CD4-positive, alpha-beta T cell (primary cell): Measurements from ENCODE around the gene POLR3K. TPM values are rescaled to one million over a fixed set of nuclear protein-coding genes. Genes with fewer than 3 reads are reported as not detected.

ENCODE experiments used
- ATAC-seq: fragments of 200-7000 bp; cut with Tn5 transposase; one replicate; pipeline ENCODE4 v1.10.0; 2022; ENCODE audit warnings: mild to moderate bottlenecking; ENCODE audit not compliant: poor library complexity
- CTCF ChIA-PET: fragments of 350-600 bp; sonication (Branson Sonifier 250); formaldehyde crosslinking; loops from one replicate; lab custom pipeline; 2021; ENCODE audit warnings: antibody characterized with exemption, inconsistent platforms; lab: Charles Lee
- POLR2A ChIA-PET: fragments of 350-600 bp; sonication (Branson Sonifier 250); formaldehyde crosslinking; loops from one replicate; lab custom pipeline; 2021; ENCODE audit warnings: antibody characterized with exemption, inconsistent platforms; lab: Charles Lee
- DNase-seq, 14 experiments: peaks; one replicate each; pipeline ENCODE4 v3.0.0-alpha.2; 2013 to 2020; ENCODE audit warnings: mixed read lengths in 2 of 14
- H3K27ac ChIP-seq, 2 donors: one replicate each; pipeline versions ENCODE4 v1.5.1 to v1.7.0; 2013; ENCODE audit warnings: low read length in 2 of 2, low read depth in 1 of 2, mild to moderate bottlenecking in 1 of 2
- H3K27me3 ChIP-seq, 2 experiments: 1 replicate in 1 of 2; 2 replicates in 1 of 2; pipeline versions ENCODE4 v1.6.1 to v1.7.0; 2013; ENCODE audit warnings: low read length in 2 of 2, control low read depth in 1 of 2, mild to moderate bottlenecking in 1 of 2, moderate library complexity in 1 of 2; ENCODE audit not compliant: insufficient read depth in 2 of 2, control insufficient read depth in 1 of 2
- H3K36me3 ChIP-seq: one replicate; pipeline ENCODE4 v1.6.1; 2013; ENCODE audit warnings: low read length, control low read depth; ENCODE audit not compliant: insufficient read depth
- H3K4me1 ChIP-seq: one replicate; pipeline ENCODE4 v1.6.1; 2013; ENCODE audit warnings: low read length, control low read depth; ENCODE audit not compliant: insufficient read depth
- H3K4me3 ChIP-seq: one replicate; pipeline ENCODE4 v1.5.1; 2013; ENCODE audit warnings: mild to moderate bottlenecking, low read length, moderate library complexity
- H3K9me3 ChIP-seq, 2 experiments: 1 replicate in 1 of 2; 2 replicates in 1 of 2; pipeline versions ENCODE4 v1.6.1 to v1.7.0; 2013; ENCODE audit warnings: low read length in 2 of 2, mild to moderate bottlenecking in 2 of 2, control low read depth in 1 of 2, moderate library complexity in 1 of 2; ENCODE audit not compliant: control insufficient read depth in 1 of 2, insufficient read depth in 1 of 2
- H3K27ac Mint-ChIP-seq: one replicate; pipeline ENCODE4 v1.8.0; 2020; ENCODE audit warnings: mixed read lengths
- H3K27me3 Mint-ChIP-seq: one replicate; pipeline ENCODE4 v1.8.0; 2021; ENCODE audit warnings: mixed read lengths
- H3K36me3 Mint-ChIP-seq: one replicate; pipeline ENCODE4 v1.8.0; 2021; ENCODE audit warnings: low read depth, mixed read lengths
- H3K4me1 Mint-ChIP-seq: one replicate; pipeline ENCODE4 v1.8.0; 2021; ENCODE audit warnings: low read depth, mixed read lengths
- H3K4me3 Mint-ChIP-seq: one replicate; pipeline ENCODE4 v1.8.0; 2020; ENCODE audit warnings: mild to moderate bottlenecking, mixed read lengths
- H3K9me3 Mint-ChIP-seq: one replicate; pipeline ENCODE4 v1.8.0; 2020; ENCODE audit warnings: mixed read lengths
- CTCF ChIP-seq: fragments of 200-600 bp; IDR thresholded peaks from one replicate; pipeline ENCODE4 v1.8.0; 2022; ENCODE audit warnings: antibody characterized with exemption, mild to moderate bottlenecking
- intact Hi-C, 2 experiments: fragments of 100-400 bp; cut with DNase I in 1 of 2; cut with micrococcal nuclease in 1 of 2; formaldehyde crosslinking; loops; one replicate each; pipeline versions ENCODE4 v1.15.1 to v1.9.0; 2023 to 2025; cut with DNase I, micrococcal nuclease
- total RNA-seq, 174 experiments: library from RNA in 2 of 174; stranded (reverse) in 2 of 174; gene quantifications; one replicate each; pipeline ENCODE4 v1.2.3 and lab custom pipeline; 2021 to 2026

The POLR3K gene
- total RNA-seq, 2 experiments from 2014 or later: 4.1 TPM

- Histone ChIP-seq H3K4me3 (no peak overlapping the region), H3K27me3 (no peaks in the 10 kb centered on the region), H3K4me1 (peaks cover 31% of the 10 kb centered on the region), H3K27ac (no peak overlapping the region), H3K36me3 (peaks cover 23% of the 10 kb centered on the region), H3K9me3 (no peaks in the 10 kb centered on the region)
- ChIA-PET POLR2A (no interaction called here), CTCF (no interaction called here)
- H3K36me3 Mint-ChIP-seq: peaks cover 20% of the 10 kb centered on the region
- TF ChIP-seq CTCF: no peak
- intact Hi-C loops: loop anchor here in 1 of 2 experiments (2.0 kb wide), 1 partner anchor 23 kb away; the partner anchor contains the start of gene MPG
- H3K9me3 Mint-ChIP-seq: no peaks in the 10 kb centered on the region
- DNase-seq (no peak), ATAC-seq (no peak)
- H3K4me3 Mint-ChIP-seq: peak overlapping the region; percentile 69
- no peaks in the 10 kb centered on the region for H3K27me3 Mint-ChIP-seq
- peaks cover 30% of the 10 kb centered on the region for H3K4me1 Mint-ChIP-seq
- H3K27ac Mint-ChIP-seq: no peak overlapping the region
Observed at GRCh38 chr16:55571-56136, 2.2 kb upstream of the POLR3K start.

DNA sequence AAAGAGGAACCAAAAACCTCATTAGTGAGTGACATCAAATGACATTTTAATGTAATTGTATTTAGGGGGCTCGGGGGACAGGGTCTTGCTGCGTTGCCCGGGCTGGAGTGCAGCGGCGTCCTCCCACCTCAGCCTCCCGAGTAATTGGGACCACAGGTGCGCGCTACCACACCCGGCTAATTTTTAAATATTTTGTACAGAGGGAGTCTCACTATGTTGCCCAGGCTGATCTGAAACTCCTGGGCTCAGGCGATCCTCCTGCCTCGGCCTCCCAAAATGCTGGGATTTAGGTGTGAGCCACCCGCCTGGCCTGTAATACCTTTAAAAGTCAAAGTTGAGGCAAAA lies 801 bp upstream of the POLR3K start:
- peaks cover 29% of the 10 kb centered on the region for H3K36me3 ChIP-seq
- DNase-seq (no peak), ATAC-seq (no peak)
- H3K27me3 ChIP-seq: no peaks in the 10 kb centered on the region
- H3K27ac ChIP-seq: no peak overlapping the region
- ChIA-PET POLR2A (no interaction called here), CTCF (interaction anchor here (2.2 kb wide), 1 partner anchor 42 kb away, joined by 21 read pairs; no protein-coding TSS in a partner anchor)
- no peak overlapping the region for H3K27ac Mint-ChIP-seq
- intact Hi-C loops: loop anchor here in 1 of 2 experiments (2.0 kb wide), 1 partner anchor 25 kb away; the partner anchor contains the start of gene MPG
- peaks cover 29% of the 10 kb centered on the region for H3K36me3 Mint-ChIP-seq
- H3K4me1 Mint-ChIP-seq: peaks cover 32% of the 10 kb centered on the region
- H3K4me1 ChIP-seq: peaks cover 33% of the 10 kb centered on the region
- no peaks in the 10 kb centered on the region for H3K9me3 Mint-ChIP-seq
- H3K4me3 Mint-ChIP-seq: peak overlapping the region; percentile 94
- no peaks in the 10 kb centered on the region for H3K9me3 ChIP-seq
- TF ChIP-seq CTCF: no peak
- H3K27me3 Mint-ChIP-seq: no peaks in the 10 kb centered on the region
- peak overlapping the region; percentile 86 for H3K4me3 ChIP-seq

- ATAC-seq (no peak), DNase-seq (no peak)
- H3K4me3 ChIP-seq: no peak overlapping the region
- intact Hi-C loops: no loop called here
- peaks cover 33% of the 10 kb centered on the region for H3K4me1 ChIP-seq
- POLR2A ChIA-PET: interaction anchor here (0.5 kb wide), 1 partner anchor 1914 kb away, joined by 3 read pairs; the partner anchor contains the start of gene RPS2
- H3K27me3 ChIP-seq: no peaks in the 10 kb centered on the region
- no peaks in the 10 kb centered on the region for H3K9me3 Mint-ChIP-seq
- no peak overlapping the region for H3K27ac ChIP-seq
- no peak for TF ChIP-seq CTCF
- peaks cover 55% of the 10 kb centered on the region for H3K36me3 Mint-ChIP-seq
- no peak overlapping the region for H3K27ac Mint-ChIP-seq
- H3K27me3 Mint-ChIP-seq: no peaks in the 10 kb centered on the region
- CTCF ChIA-PET: no interaction called here
- peaks cover 32% of the 10 kb centered on the region for H3K4me1 Mint-ChIP-seq
- H3K9me3 ChIP-seq: no peaks in the 10 kb centered on the region
- peak overlapping the region; percentile 66 for H3K4me3 Mint-ChIP-seq
- H3K36me3 ChIP-seq: peaks cover 27% of the 10 kb centered on the region
Observed at GRCh38 chr16:50769-51591, 2.4 kb downstream of the POLR3K start.
